WTC11 (cell line): ENCODE measurements around the gene NR1H2.

Experiments used
- ETV6 ChIP-seq: sonication (generic); formaldehyde crosslinking; IDR thresholded peaks from 2 replicates; pipeline ENCODE4 v1.8.1; 2022; ENCODE audit warnings: mild to moderate bottlenecking, missing genetic modification reagents
- FOXP1 ChIP-seq: sonication (generic); formaldehyde crosslinking; IDR thresholded peaks from 2 replicates; pipeline ENCODE4 v1.8.0; 2022; ENCODE audit warnings: missing genetic modification reagents, mild to moderate bottlenecking, moderate library complexity, borderline replicate concordance
- TF ChIP-seq, protein P1 (sequence below): fragments of 200-600 bp; IDR thresholded peaks from 2 replicates; pipeline ENCODE4 v1.8.0; 2022; ENCODE audit warnings: antibody characterized with exemption

DNA sequence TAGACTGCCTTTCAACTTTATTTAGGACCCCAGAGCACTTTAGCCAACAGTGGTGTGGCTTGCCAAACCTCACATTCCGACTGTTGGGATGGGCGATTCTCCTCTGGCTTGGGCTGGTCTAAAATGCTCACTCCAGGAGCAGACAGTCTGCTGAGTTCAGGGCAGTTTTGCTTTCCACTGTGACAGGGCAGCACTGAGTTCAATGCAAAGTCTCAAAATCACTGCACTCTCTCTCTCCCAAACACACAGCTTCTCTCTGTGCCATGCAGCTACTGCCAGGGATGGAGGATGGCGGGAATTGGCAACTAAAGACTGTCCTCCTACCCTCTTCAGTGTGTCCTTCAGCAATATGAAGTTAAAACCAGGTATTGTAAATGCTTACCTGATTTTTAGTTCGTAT lies 24.0 kb upstream of the NR1H2 start:
- TF ChIP-seq, protein P1, sequence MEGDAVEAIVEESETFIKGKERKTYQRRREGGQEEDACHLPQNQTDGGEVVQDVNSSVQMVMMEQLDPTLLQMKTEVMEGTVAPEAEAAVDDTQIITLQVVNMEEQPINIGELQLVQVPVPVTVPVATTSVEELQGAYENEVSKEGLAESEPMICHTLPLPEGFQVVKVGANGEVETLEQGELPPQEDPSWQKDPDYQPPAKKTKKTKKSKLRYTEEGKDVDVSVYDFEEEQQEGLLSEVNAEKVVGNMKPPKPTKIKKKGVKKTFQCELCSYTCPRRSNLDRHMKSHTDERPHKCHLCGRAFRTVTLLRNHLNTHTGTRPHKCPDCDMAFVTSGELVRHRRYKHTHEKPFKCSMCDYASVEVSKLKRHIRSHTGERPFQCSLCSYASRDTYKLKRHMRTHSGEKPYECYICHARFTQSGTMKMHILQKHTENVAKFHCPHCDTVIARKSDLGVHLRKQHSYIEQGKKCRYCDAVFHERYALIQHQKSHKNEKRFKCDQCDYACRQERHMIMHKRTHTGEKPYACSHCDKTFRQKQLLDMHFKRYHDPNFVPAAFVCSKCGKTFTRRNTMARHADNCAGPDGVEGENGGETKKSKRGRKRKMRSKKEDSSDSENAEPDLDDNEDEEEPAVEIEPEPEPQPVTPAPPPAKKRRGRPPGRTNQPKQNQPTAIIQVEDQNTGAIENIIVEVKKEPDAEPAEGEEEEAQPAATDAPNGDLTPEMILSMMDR, result no peak
- no peak for TF ChIP-seq ETV6 (CRISPR knock-in tag)
- no peak for TF ChIP-seq FOXP1
